ENCODE results near the gene CYP24A1.

The CYP24A1 gene

GRCh38 chr20:54174457-54175175, 830 bp upstream of the CYP24A1 start:
- TF ChIP-seq CTCF (IDR thresholded peaks at IDR 0.05; ENCODE audit: low read depth, low read length, missing control alignments), result no peak
- no peak for DNase-seq (ENCODE audit: low read depth)
- H3K4me3 ChIP-seq (ENCODE audit: low read depth, low read length), result no peak overlapping the region

- no peak for TF ChIP-seq CTCF (IDR thresholded peaks at IDR 0.05; ENCODE audit: low read depth, low read length, missing control alignments)
- DNase-seq (ENCODE audit: low read depth), result no peak
- H3K4me3 ChIP-seq (ENCODE audit: low read depth, low read length), result no peak overlapping the region
These were observed 732 bp downstream of the CYP24A1 start for GRCh38 chr20:54172856-54173652.

- no peak overlapping the region for H3K4me3 ChIP-seq (ENCODE audit: low read depth, low read length)
- no peak for TF ChIP-seq CTCF (IDR thresholded peaks at IDR 0.05; ENCODE audit: low read depth, low read length, missing control alignments)
- no peak for DNase-seq (ENCODE audit: low read depth)
These were observed 1.3 kb downstream of the CYP24A1 start for GRCh38 chr20:54172532-54172855.

GRCh38 chr20:54170963-54171362, 2.8 kb downstream of the CYP24A1 start:
- TF ChIP-seq CTCF (IDR thresholded peaks at IDR 0.05; ENCODE audit: low read depth, low read length, missing control alignments), result no peak
- H3K4me3 ChIP-seq (ENCODE audit: low read depth, low read length), result no peak overlapping the region

GRCh38 chr20:54170026-54170471, 3.7 kb downstream of the CYP24A1 start:
- TF ChIP-seq CTCF (IDR thresholded peaks at IDR 0.05; ENCODE audit: low read depth, low read length, missing control alignments), result no peak
- H3K4me3 ChIP-seq (ENCODE audit: low read depth, low read length), result no peak overlapping the region
- DNase-seq (ENCODE audit: low read depth), result no peak

More at GRCh38 chr20:54170963-54171362, 2.8 kb downstream of the CYP24A1 start:
- no peak for DNase-seq (ENCODE audit: low read depth)

- no peak for TF ChIP-seq CTCF (IDR thresholded peaks at IDR 0.05; ENCODE audit: low read depth, low read length, missing control alignments)
- no peak for DNase-seq (ENCODE audit: low read depth)
- H3K4me3 ChIP-seq (ENCODE audit: low read depth, low read length), result no peak overlapping the region
These were observed 4.6 kb downstream of the CYP24A1 start for GRCh38 chr20:54168961-54169862.

Data from GM12864 (cell line).